Iris pigment epithelial cell (primary cell): Measurements from ENCODE around the gene MROH8.

Experiments used
- DNase-seq: peaks from one replicate; pipeline ENCODE4 v3.0.0-alpha.2; 2011; ENCODE audit warnings: low read depth

MROH8 gene

DNA sequence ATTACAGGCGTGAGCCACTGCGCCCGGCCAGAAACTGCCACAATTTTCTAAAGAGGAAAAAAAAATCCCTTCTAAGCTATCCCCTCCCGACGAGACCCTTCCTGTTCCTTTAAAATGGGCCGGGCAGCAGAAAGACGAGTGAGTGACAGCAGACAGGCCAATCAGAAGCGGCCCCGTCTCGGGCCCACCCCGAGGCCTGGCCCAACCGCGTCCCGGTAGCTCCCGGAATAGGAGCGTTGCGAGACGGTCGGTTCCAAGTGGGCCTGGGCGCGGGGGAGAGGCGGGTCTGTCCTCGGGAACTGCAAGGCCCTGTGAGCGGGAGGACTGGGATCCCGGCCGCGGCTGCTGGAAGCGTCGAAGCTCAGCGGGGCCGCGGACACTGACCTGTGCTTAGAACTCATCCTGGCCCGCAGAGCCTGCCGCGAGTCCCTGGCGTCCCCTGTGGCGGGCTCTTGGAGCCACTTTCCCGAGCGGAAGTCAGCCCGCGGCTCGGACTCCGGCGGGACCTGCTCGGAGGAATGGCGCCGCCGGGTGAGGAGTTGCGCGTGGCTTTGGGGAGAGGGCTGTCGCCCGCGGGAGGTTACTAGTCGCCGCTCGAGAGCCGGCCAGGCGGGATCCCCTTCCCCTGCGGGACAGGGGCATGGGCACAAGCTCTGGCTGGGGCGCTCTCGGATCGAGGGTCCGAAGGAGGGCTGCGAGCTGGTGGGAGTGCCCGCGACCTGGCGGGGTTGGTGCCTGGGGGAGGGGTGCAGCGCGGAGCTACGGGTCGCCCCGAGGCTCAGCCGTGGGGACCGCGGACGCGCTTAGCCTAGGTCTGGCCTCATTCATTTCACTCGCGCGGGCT lies at the start of gene MROH8, which contains the start of gene RPN2:
Gene MROH8, minus strand, starts transcription at position 710 of the 844 bp plus-strand sequence.
Gene RPN2, plus strand, starts transcription at position 492 of the 844 bp plus-strand sequence. Its CDS starts 27 bp downstream, at position 519.
- DNase-seq, result peak; percentile 99

DNA sequence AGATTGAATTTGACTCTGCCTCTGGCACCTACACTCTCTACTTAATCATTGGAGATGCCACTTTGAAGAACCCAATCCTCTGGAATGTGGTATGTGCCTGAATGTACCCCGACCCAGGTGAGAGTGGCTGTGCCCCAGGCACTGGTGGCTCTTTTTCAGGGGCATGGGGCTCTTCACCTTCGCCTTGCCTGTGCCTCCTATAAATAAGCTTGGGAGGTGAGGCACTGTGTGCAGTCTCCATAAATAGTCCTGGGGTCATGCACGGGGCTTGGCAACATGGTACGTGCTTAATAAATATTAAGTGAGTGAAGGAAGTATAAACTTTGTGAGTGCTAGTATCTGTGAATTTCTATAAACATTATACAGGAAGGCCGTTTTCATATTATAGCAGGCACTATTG lies 49.3 kb upstream of the MROH8 start:
- no peak for DNase-seq

DNA sequence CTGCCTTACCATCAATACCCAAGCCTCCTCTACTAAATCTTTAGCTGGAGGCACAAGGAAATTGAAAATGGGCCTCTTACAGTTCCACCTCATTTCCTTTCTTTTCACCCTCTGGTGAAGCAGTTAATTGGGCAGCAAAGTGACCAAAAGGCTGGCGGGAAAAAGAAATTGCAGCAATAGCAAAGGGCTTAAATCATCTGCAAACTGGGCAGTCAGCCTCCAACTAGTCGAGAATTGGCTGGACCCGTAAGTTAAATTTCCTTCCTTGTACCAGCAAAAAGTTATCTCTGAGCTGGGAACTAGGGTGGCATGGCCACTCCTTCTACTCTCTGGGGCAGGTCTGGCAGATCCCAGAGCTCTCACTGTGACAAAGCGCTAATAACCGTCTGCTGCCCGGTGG lies 48.7 kb upstream of the MROH8 start:
- no peak for DNase-seq

DNA sequence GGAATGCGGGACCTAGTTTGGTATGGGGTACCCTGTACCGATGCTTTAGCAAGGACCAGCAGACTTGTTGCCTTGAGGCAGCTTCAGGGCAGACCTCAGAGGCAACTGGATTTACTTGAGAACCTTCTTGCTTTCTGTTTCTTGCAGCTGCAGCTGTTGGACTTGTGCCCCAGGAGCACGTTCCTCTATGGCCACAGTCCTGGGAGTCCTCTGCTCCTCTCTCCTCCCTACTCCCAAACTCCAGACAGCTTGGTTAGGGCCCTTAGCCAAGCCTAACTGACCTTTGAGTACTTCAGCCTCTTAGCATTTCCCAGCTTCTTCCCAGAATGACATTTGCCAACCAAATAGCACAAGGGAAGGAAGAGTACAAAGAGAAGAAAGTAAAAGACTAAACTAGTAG lies 47.5 kb upstream of the MROH8 start:
- peak; percentile 38 for DNase-seq

DNA sequence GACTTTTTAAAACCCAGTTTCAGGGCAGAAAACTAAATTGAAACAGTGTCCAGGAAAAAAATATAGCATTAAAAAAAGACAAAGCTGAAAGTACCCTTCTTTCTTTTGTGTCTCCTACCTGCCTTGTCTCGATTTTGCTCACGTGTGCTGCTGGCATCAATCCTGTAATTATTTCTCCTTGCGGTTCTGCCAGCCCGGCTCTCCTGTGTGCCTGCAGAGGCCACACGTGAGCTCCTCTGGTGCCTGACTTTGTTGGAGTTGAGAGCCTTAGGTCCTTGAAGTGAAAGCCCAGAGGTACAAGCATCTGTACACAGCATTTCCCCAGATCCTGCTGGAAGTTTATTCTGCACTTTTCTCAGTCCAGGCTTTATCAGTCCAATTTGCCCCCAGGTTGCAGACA lies 45.8 kb upstream of the MROH8 start:
- DNase-seq, result no peak

DNA sequence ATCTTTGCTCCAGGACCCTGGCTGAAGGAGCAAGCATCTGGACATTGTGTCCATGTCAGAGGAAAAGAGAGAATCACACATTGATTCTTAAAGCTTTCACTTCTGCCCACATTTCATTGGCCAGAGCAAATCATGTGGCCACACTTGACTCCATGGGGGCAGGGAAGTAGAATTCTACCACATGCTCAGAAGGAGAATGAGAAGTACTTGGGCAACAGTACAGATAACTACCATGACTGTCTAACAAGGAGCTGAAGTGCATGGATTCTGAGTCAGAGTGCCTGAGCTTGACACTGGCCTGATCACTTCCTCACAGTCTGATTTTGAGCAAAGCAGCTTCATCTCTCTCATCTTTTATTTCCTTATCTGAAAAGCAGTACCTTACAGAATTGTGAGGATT lies 43.7 kb upstream of the MROH8 start:
- peak; percentile 98 for DNase-seq

DNA sequence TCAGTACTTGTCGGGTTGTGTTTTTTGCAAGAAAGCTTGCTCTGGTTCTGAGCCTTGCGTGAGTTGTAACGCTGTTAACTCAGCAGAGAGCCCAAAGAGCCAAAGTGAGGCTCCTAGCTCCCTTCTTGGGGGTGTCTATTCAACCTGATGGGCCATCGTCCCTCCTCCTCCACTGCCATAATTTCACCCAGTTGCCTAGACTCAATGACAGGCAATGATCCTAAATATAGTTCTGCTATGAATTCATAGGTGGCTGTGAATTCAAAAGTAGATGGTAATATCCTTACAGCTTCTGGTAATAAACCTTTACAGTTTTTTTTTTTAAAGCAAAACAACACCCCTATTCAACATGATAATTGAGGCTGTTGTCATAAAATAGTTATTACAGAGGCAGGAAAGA lies 42.7 kb upstream of the MROH8 start:
- DNase-seq, result no peak

DNA sequence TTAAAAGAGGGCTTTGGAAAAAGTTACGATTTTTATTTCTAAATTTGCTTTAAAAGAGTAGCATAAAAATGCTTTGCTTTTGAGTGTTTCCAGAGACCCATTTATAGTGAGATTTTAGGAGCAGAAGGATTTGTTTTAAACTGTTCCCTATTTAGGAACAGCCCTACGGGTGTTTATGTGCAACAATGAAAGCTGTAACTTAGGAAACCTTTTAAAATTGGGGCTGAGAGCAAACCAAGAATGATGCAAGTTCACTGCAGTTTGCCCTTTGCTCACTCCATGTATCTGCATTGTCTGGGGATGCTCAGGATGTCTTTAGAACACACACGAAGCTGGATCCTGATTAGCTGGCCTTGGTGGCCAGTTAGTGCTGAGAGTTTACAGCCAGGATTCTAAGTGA lies 41.4 kb upstream of the MROH8 start:
- peak; percentile 8 for DNase-seq

DNA sequence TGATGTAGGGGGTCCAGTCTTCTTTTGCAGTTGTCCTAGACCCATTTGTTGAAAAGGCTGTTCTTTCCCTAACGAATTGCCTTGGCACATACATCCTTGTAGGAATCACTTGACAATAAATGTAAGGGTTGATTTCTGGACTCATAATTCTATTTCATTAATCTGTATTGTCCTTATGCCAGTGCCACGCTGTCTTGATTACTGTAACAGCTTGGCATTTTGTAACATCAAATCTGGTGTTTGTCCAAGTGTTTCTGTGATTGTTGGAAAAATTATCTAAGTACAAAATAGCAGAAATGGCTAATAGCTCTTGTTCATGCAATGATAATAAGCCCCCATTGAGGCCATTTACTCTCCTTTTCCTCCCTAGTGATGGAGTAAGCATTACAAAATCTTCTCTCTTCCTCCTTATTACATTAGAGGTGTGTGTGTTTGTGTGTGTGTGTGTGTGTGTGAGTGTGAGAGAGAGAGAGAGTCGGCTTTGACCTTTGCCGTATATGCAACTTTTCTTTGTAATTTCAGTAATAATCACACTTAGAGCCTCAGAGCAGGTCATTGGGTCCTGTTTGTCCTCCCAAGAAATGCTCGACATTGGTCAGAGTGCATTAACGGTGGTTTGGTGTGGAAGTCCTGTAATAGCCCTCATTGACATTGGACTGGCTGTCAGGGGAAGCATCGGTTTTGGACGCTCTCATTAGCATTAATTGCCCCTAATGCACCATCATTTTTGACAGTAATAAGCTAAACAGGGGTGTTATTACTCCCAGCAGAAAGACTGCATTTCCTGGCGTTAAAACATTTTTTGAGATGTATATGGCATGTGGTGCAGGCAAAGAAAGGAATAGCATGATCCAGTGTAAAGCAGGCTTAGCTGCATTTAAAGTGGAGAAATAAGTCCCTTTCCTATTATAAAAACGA lies 40.7 kb upstream of the MROH8 start:
- no peak for DNase-seq

DNA sequence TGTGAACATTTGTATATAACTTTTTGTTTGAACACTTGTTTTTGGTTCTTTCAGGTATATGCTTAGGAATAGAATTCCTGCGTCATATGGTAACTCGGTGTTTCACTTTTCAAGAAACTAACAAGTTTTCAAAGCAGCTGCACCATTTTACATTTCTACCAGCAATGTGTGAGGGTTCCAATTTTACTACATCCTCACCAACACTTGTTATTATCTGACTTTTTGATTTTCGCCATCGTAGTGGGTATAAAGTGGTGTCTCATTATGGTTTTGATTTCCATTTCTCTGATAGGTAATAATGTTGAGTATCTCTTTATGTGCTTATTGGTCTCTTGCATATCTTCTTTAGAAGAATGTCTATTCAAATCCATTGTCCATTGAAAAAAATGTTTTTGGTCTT lies 39.6 kb upstream of the MROH8 start:
- no peak for DNase-seq

DNA sequence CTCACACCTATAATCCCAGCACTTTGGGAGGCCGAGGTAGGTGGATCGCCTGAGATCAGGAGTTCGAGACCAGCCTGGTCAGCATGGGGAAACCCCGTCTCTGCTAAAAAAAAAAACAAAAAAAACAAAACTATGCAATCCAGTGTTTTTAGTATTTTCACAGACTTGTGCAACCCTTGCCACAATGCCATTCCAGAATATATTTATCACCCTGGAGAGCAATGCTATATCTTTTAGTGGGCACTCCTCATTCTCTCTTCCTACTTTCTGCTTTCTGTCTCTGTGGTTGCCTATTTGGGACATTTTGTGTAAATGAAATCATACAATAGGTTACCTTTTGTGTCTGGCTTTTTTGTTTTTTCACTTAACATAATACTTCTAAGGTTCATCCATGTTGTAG lies 39.1 kb upstream of the MROH8 start:
- peak; percentile 39 for DNase-seq

DNA sequence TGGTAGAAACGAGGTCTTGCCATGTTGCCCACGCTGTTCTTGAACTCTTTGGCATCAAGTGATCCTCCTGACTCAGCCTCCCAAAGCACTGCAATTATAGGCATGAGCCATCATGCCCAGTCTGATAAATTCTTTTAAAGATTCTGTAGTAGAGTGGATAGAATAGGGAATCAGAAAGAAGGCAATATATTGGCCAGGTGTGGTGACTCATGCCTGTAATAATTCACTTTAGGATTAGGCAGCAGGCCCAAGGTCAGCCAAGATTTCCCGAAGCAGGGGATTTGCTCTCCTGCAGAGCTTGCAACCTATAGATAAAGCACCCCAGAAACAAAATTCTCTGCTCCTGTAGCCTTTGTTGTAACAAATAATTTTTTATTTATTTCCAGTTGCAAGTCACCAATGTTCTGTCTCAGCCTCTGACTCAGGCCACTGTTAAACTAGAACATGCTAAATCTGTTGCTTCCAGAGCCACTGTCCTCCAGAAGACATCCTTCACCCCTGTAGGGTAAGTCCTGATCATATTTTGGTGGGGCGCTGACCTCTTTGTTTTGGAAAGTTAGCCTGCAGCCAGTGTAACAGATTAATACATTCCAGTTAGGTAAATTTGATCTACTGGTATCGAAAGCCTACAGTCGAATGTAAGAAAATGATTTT lies 30.4 kb upstream of the MROH8 start:
- DNase-seq, result peak; percentile 11

DNA sequence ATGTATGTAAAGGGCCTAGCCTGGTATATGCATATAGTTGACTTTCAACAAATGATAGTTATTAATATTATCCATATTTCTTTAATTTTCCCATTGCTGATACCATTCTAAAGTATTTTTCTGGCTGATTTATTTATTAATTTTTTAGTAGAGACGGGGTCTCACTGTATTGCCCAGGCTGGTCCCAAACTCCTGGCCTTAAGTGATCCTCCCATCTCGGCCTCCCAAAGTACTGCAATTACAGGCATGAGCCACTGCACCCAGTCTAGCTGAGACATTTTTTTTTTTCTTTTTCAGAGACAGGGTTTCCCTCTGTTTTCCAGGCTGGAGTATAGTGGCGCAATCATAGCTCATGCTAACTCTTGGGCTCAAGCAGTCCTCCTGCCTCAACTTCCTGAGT lies 29.8 kb upstream of the MROH8 start:
- DNase-seq, result peak; percentile 15

DNA sequence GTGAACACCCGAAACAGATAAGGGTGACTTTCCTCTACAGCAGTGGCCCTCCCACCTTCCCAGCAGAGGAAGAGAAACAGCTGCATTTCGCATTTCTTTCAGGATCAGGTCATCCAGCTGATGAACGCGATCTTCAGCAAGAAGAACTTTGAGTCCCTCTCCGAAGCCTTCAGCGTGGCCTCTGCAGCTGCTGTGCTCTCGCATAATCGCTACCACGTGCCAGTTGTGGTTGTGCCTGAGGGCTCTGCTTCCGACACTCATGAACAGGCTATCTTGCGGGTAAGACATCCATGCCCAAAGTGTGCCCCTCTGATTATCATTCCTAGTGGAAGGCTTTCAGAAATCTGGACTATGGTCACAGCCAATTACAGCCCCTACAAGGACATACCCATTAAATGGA lies 27.8 kb upstream of the MROH8 start:
- no peak for DNase-seq

DNA sequence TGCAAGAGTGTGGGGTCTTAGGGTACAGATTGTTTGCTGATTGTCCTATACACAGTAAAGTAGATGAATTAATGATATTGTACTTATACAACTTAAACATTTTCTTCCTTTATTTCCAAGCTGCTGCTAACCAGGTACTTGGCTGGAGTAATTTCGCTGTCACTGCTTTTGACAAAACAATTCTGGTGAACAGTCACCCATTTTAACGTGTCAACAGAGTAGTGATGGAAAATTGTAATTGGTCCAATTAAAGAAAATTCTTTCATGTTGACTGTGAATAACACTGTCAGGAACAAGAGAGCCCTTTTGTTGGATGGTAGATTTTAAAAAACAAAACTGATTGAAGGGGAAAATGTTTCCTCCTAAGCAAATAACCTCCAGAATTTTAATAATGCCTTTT lies 26.4 kb upstream of the MROH8 start:
- DNase-seq, result no peak

DNA sequence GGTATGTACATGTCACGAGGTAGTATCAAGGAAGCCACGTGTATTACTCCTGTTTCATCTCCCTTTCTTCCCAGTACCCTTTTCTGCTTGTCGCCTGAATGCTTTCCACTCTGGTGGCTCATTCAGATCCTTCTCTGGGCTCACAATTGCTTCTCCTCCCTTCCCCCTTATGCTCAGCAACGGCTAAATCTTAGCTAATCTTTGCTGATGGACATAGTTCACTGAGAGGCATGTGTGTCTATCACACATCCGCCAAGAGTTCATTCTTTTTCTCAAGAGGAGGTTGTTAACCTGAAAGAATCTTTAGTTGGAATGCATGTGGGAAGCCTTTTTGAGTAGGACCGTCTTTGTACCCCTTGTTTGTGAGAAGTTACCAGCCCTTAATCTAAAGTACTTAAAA lies 25.8 kb upstream of the MROH8 start:
- peak; percentile 24 for DNase-seq

DNA sequence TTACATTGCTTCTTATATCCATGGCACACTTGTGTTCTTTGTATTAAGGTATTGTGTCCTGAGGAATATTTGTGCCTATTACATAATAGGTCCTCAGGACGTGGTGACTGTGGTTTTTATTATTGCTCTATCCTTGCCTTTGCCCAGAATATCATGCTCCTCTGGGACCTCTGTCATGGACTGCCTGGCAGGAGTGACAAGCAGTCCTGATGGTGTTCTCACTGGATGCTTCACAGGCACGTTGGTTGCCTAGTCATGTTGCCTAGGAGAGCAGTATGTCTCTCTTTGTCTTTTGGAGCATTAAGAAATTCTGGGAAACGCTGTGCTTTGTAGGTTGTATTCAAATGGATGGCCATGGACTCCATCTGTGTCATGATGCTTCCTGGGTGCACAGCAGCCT lies 24.7 kb upstream of the MROH8 start:
- no peak for DNase-seq

DNA sequence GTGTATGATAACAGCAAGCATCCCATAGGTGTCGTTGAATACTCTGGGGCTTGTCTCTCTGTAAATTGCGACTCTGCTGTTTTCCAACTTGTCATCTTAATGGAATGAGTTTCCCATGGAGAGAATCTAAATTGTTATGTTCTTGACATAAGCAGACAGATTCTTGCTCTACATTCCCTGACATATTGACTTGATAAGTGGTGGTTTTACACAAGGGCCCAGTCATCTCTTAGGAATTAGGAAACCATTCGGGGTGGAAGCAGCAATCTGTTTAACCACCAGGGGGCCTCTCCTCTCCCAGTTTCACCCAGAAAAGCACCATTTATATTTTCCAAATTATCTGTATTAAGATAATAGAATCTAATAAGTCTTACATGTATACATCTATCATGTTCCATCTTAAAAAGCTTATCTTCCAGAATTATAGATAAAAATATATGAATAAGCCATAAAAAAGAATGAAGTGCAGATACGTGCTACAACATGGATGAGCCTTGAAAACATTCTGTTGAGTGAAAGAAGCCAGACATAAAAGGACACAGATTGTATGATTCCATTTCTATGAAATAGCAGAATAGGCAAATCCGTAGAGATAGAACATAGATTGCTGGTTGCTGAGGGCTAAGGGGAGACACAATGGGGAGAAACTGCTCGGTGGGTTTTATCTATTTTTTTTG lies 23.1 kb upstream of the MROH8 start:
- peak; percentile 98 for DNase-seq

DNA sequence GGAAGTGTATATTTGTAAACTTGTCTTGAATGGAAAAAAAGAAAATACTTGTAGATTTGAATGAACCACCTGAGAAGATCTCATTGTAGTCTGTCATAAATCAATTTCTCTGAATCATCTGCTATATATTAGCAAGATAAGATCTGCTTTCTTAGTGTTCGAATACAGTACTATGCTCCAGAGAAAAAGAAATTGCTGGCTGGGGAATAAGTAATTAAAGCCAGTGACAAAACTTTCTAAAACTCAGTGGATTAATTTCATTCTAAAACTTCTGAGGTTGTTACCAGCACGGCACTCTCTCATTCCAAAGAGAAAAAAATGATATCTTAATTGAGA lies 22.4 kb upstream of the MROH8 start:
- DNase-seq, result no peak

DNA sequence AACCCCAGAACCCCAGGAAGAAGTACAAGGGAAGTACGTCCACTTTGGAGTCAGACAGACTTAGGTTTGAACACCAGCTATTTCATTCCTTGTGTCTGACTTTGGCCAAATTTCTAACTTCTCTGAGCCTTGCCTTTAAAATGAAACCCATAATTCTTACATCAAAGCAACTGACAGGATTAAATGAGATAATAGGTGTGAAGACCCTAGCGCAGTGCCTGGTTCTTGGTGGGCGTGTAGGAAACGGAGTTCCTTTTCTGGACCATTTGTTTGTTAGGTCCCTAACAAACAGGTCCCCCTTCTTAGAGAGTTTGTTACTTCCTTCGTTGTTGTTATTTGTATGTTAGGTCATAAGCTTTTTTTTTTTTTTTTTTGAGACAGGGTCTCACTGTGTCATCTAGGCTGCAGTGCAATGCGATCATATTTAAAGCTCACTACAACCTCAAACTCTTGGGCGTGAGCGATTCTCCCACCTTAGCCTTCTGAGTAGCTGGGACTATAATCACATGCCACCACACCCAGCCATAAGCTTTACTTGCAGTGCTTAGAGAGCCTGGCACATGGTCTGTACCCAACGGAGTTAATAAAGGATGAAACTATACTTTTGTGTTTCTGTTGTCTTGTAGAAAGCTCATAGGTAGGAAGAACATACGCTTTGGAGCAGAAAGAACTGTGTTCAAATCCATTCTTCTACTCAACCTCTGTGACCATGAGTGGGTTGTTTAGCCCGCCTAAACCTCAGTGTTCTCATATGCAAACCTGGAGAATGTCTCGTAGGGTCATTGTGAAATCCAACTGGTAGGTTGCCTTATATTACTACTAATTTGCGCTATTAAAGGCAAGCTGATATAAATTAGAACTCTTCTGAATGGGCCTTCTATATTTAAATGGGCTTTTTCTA lies 21.8 kb upstream of the MROH8 start:
- peak; percentile 35 for DNase-seq

DNA sequence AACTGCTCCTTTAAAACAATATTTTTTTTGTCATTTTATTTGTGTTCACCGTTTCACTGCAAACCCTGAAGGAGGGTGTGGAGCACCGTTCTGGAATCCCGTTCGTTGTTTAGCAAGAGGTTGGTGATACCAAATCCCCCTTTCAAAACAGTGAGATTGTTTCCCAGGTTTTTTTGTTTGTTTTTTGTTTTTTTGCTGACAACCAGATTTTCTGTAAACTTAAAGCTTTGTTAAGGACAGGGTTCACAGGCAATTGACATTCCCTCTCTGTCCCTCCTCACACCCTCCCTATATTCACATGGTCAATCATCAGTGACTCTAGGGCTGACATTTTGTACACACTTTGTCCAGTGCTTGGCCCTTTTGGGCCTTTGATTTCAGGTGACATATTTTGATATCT lies 21.0 kb upstream of the MROH8 start:
- no peak for DNase-seq
